GM10266 (cell line): Measurements from ENCODE around the gene SCYL1.

Experiments used
- DNase-seq: peaks from one replicate; pipeline ENCODE4 v3.0.0; 2012; ENCODE audit errors: extremely low spot score
- CTCF ChIP-seq: IDR thresholded peaks from 2 replicates; pipeline ENCODE4 v1.5.1; 2012; ENCODE audit warnings: mild to moderate bottlenecking, low read depth; ENCODE audit not compliant: control insufficient read depth, insufficient read depth; ENCODE audit errors: missing control alignments

Gene SCYL1

GRCh38 chr11:65524014-65524740, 706 bp upstream of the SCYL1 start:
- no peak for DNase-seq
- TF ChIP-seq CTCF: no peak

- TF ChIP-seq CTCF: no peak
- DNase-seq: no peak
These were observed 930 bp downstream of the SCYL1 start for GRCh38 chr11:65525546-65526480.

- no peak for DNase-seq
- TF ChIP-seq CTCF: no peak
These were observed 1.9 kb downstream of the SCYL1 start for GRCh38 chr11:65526744-65527143.

- no peak for DNase-seq
- TF ChIP-seq CTCF: no peak
These were observed 4.0 kb downstream of the SCYL1 start for GRCh38 chr11:65528819-65529350.

- no peak for DNase-seq
- no peak for TF ChIP-seq CTCF
These were observed 4.7 kb downstream of the SCYL1 start for GRCh38 chr11:65529475-65530156.

GRCh38 chr11:65530157-65530496, 5.2 kb downstream of the SCYL1 start:
- peak; percentile 12 for TF ChIP-seq CTCF
- DNase-seq: no peak
